GM12878 (cell line): Measurements from ENCODE around the gene SNAPIN. TPM values are rescaled to one million over a fixed set of nuclear protein-coding genes. Genes with fewer than 3 reads are reported as not detected.

Experiments used
- ATAC-seq: fragments of 200-7000 bp; cut with Tn5 transposase; 3 replicates; pipeline ENCODE4 v1.9.1; 2020; ENCODE audit warnings: mild to moderate bottlenecking, moderate library complexity
- BruUV-seq: library from RNA; stranded (reverse); fragments of 400-500 nt; replicated peaks from 2 replicates; lab custom pipeline; 2021; lab: Mats Ljungman, UMichigan
- CTCF ChIA-PET: fragments of 300-600 bp; sonication (Branson Sonifier 250); formaldehyde crosslinking; extraction: SDS; loops from one replicate; lab custom pipeline; 2021; ENCODE audit warnings: inconsistent platforms; lab: Yijun Ruan, JAX
- POLR2A ChIA-PET: fragments of 350-600 bp; formaldehyde crosslinking; extraction: SDS; loops from one replicate; lab custom pipeline; 2021; ENCODE audit warnings: inconsistent platforms; lab: Charles Lee
- RAD21 ChIA-PET: fragments of 300-600 bp; sonication (Branson Sonifier 250); formaldehyde crosslinking; loops from one replicate; lab custom pipeline; 2023; ENCODE audit warnings: antibody characterized with exemption; ENCODE audit not compliant: unreplicated experiment; lab: Charles Lee
- SMC1A ChIA-PET: fragments of 300-600 bp; sonication (Branson Sonifier 250); formaldehyde crosslinking; loops from one replicate; lab custom pipeline; 2023; ENCODE audit not compliant: unreplicated experiment, uncharacterized antibody; lab: Charles Lee
- DNase-seq: peaks from one replicate; pipeline ENCODE4 v3.0.0-alpha.2; 2011; ENCODE audit warnings: low read depth, low spot score
- FAIRE-seq: peaks from 3 replicates; lab custom pipeline; 2011; peaks lifted over from hg19 to GRCh38; lab: Jason Lieb, UNC
- H2AFZ ChIP-seq: 2 replicates; pipeline ENCODE4 v1.6.0; 2011; ENCODE audit warnings: low read depth, low read length, control low read depth; ENCODE audit not compliant: control insufficient read depth
- H3K27ac ChIP-seq: 2 replicates; pipeline ENCODE4 v1.5.1; 2011; ENCODE audit warnings: control low read depth; ENCODE audit not compliant: control insufficient read depth, insufficient read depth
- H3K27me3 ChIP-seq, 2 experiments: replicated peaks in 1 of 2; 2 replicates each; pipeline versions ENCODE4 v1.6.0 to v1.6.1; 2011; ENCODE audit warnings: low read length in 1 of 2; ENCODE audit not compliant: control insufficient read depth in 2 of 2, insufficient read depth in 2 of 2
- H3K36me3 ChIP-seq, 2 experiments: 2 replicates each; pipeline ENCODE4 v1.5.1; 2011; ENCODE audit warnings: low read length in 1 of 2; ENCODE audit not compliant: control insufficient read depth in 2 of 2, insufficient read depth in 2 of 2
- H3K4me1 ChIP-seq: 2 replicates; pipeline ENCODE4 v1.6.1; 2011; ENCODE audit warnings: mild to moderate bottlenecking, low read length, moderate library complexity, mixed read lengths; ENCODE audit not compliant: control insufficient read depth, insufficient read depth
- H3K4me2 ChIP-seq: 2 replicates; pipeline ENCODE4 v1.6.0; 2011; ENCODE audit warnings: control low read depth; ENCODE audit not compliant: control insufficient read depth, insufficient read depth
- H3K4me3 ChIP-seq: fragments of 200-600 bp; sonication (generic); 2 replicates; pipeline ENCODE4 v1.5.1; 2016
- H3K79me2 ChIP-seq: 2 replicates; pipeline ENCODE4 v1.6.0; 2011; ENCODE audit warnings: low read length; ENCODE audit not compliant: control insufficient read depth, insufficient read depth
- H3K9ac ChIP-seq: 2 replicates; pipeline ENCODE4 v1.8.0; 2011; ENCODE audit warnings: low read length, control low read depth, mixed read lengths; ENCODE audit not compliant: control insufficient read depth, insufficient read depth
- H3K9me3 ChIP-seq: replicated peaks from 3 replicates; pipeline ENCODE4 v1.5.1; 2011; ENCODE audit warnings: mild to moderate bottlenecking, low read length; ENCODE audit not compliant: control insufficient read depth, insufficient read depth
- H4K20me1 ChIP-seq: 2 replicates; pipeline ENCODE4 v1.6.0; 2011; ENCODE audit not compliant: control insufficient read depth, insufficient read depth
- CEBPZ ChIP-seq: fragments of 150-350 bp; IDR thresholded peaks from 2 replicates; pipeline ENCODE4 v1.6.1; 2016; ENCODE audit warnings: low read depth, low read length
- NFXL1 ChIP-seq: fragments of 450-650 bp; IDR thresholded peaks from 2 replicates; pipeline ENCODE4 v1.6.1; 2017; ENCODE audit warnings: antibody characterized with exemption, mild to moderate bottlenecking, borderline replicate concordance
- RB1 ChIP-seq: fragments of 450-650 bp; formaldehyde crosslinking; IDR thresholded peaks from 2 replicates; pipeline ENCODE4 v1.6.1; 2017; ENCODE audit warnings: mild to moderate bottlenecking, borderline replicate concordance
- RUNX3 ChIP-seq: IDR thresholded peaks from 2 replicates; pipeline ENCODE4 v1.6.1; 2012; ENCODE audit warnings: low read length, inconsistent platforms
- ZNF24 ChIP-seq: fragments of 450-650 bp; IDR thresholded peaks from 2 replicates; pipeline ENCODE4 v1.6.1; 2017; ENCODE audit warnings: antibody characterized with exemption, mild to moderate bottlenecking
- WGBS: methylation state at CpG from one replicate; pipeline ENCODE4 v1.1.6; 2016; ENCODE audit warnings: low lambda C conversion rate; ENCODE audit not compliant: insufficient replicate concordance, insufficient coverage; ENCODE audit errors: missing lambda C conversion rate; 5-methylcytosine and 5-hydroxymethylcytosine counted together
- in situ Hi-C: fragments of 300-500 bp; cut with MboI; formaldehyde crosslinking; loops from 9 replicates; pipeline ENCODE4 v1.14.3; 2018; ENCODE audit warnings: mixed read lengths
- intact Hi-C: fragments of 100-400 bp; cut with micrococcal nuclease; formaldehyde crosslinking; loops from one replicate; pipeline ENCODE4 v1.14.2; 2022; ENCODE audit not compliant: unreplicated experiment
- polyA plus RNA-seq, 11 experiments: library from polyadenylated mRNA; depleted of rRNA in 4 of 11; unstranded in 6 of 11; stranded (reverse) in 5 of 11; fragments of >200 nt; fragmentation: Nextera tagmentation in 4 of 11; fragmentation: Illumina TruSeq in 1 of 11; extraction: Ambion mirVana in 4 of 11; extraction: Trizol in 1 of 11; gene quantifications; 1 replicate in 1 of 11; 2 replicates in 10 of 11; pipeline versions ENCODE4 v1.2.1 to v1.2.3, GENCODE V29; 2011 to 2016; ENCODE audit warnings: inconsistent platforms in 2 of 11, missing spikeins in 2 of 11, low read depth in 1 of 11
- total RNA-seq, 4 experiments: library from RNA; depleted of rRNA in 3 of 4; stranded (reverse); fragments of >200 nt in 3 of 4; fragmentation: Illumina TruSeq in 1 of 4; extraction: Trizol in 1 of 4; gene quantifications; 2 replicates each; pipeline versions ENCODE4 v1.2.1 to v1.2.3, GENCODE V29; 2013 to 2021

Gene SNAPIN
- total and polyA plus RNA-seq, 10 of the 15 experiments (the other 5 are each of a cell fraction or from before 2014, with no cell fraction given): 12.4 to 78.1 (median 38.6) TPM

GRCh38 chr1:153610811-153611301 is 47.6 kb upstream of the SNAPIN start (continued):
- TF ChIP-seq CEBPZ (no peak), RUNX3 (no peak), RB1 (no peak)

- in situ Hi-C loops (no loop called here), intact Hi-C loops (no loop called here)
- no peak overlapping the region for H2AFZ ChIP-seq
- H3K4me2 ChIP-seq: no peak overlapping the region
- H3K36me3 ChIP-seq: no peaks in the 10 kb centered on the region
- no peaks in the 10 kb centered on the region for H3K79me2 ChIP-seq
- ChIA-PET SMC1A (no interaction called here), POLR2A (no interaction called here), RAD21 (no interaction called here), CTCF (interaction anchor here (0.7 kb wide), 1 partner anchor 39 kb away, joined by 3 read pairs; no protein-coding TSS in a partner anchor)
- FAIRE-seq (no peak), ATAC-seq (no peak), DNase-seq (no peak)
- TF ChIP-seq ZNF24: 0 out of 2 replicates have a peak, but pooled peaks have one; percentile 31
- no peak for TF ChIP-seq NFXL1
- no peaks in the 10 kb centered on the region for H4K20me1 ChIP-seq
- H3K27me3 ChIP-seq: no peaks in the 10 kb centered on the region
- H3K27ac ChIP-seq: no peak overlapping the region
- WGBS: 33% methylated on average over 1 of the region's 1 CpG
- BruUV-seq: no TSS peak
- no peak overlapping the region for H3K9ac ChIP-seq
- no peak overlapping the region for H3K4me3 ChIP-seq
- no peaks in the 10 kb centered on the region for H3K9me3 ChIP-seq
- H3K4me1 ChIP-seq: peaks cover 7% of the 10 kb centered on the region
Observed at GRCh38 chr1:153611356-153611755, 47.1 kb upstream of the SNAPIN start.
